HepG2 (cell line): Measurements from ENCODE around the gene FAM111B. TPM values are rescaled to one million over a fixed set of nuclear protein-coding genes. Genes with fewer than 3 reads are reported as not detected.

ENCODE experiments used
- AKAP8 ChIP-seq: sonication (generic); formaldehyde crosslinking; IDR thresholded peaks from 2 replicates; pipeline ENCODE4 v1.5.1; 2020; ENCODE audit warnings: mild to moderate bottlenecking, missing genetic modification reagents
- ATF5 ChIP-seq: sonication (generic); formaldehyde crosslinking; IDR thresholded peaks from 2 replicates; pipeline ENCODE4 v1.4.0; 2020; ENCODE audit warnings: mild to moderate bottlenecking, low read depth, missing genetic modification reagents
- BCLAF1 ChIP-seq: fragments of 450-650 bp; IDR thresholded peaks from 2 replicates; pipeline ENCODE4 v1.6.1; 2017; ENCODE audit warnings: mild to moderate bottlenecking
- GPBP1L1 ChIP-seq: sonication (generic); formaldehyde crosslinking; IDR thresholded peaks from 2 replicates; pipeline ENCODE4 v1.5.0; 2020; ENCODE audit warnings: mild to moderate bottlenecking, missing genetic modification reagents
- RNF219 ChIP-seq: sonication (generic); formaldehyde crosslinking; IDR thresholded peaks from 2 replicates; pipeline ENCODE4 v1.5.0; 2020; ENCODE audit warnings: mild to moderate bottlenecking, missing genetic modification reagents
- SPEN ChIP-seq: sonication (generic); formaldehyde crosslinking; IDR thresholded peaks from 2 replicates; pipeline ENCODE4 v1.5.1; 2020; ENCODE audit warnings: low read depth, mild to moderate bottlenecking, missing genetic modification reagents
- YY1 ChIP-seq: IDR thresholded peaks from 2 replicates; pipeline ENCODE4 v1.6.1; 2011; ENCODE audit warnings: low read length, low read depth, moderate library complexity, mild to moderate bottlenecking; ENCODE audit not compliant: insufficient read depth, insufficient replicate concordance
- ZBTB40 ChIP-seq, 2 experiments: fragments of 450-650 bp in 1 of 2; sonication (generic) in 1 of 2; formaldehyde crosslinking in 1 of 2; IDR thresholded peaks; 2 replicates each; pipeline versions ENCODE4 v1.6.1 to v1.8.0; 2016 to 2022; ENCODE audit warnings: antibody characterized with exemption in 1 of 2, mild to moderate bottlenecking in 1 of 2, missing genetic modification reagents in 1 of 2
- ZNF543 ChIP-seq: sonication (generic); formaldehyde crosslinking; IDR thresholded peaks from 2 replicates; pipeline ENCODE4 v1.4.0; 2020; ENCODE audit warnings: mild to moderate bottlenecking, missing genetic modification reagents
- polyA plus RNA-seq, 8 experiments: library from polyadenylated mRNA; depleted of rRNA in 3 of 8; stranded (reverse) in 7 of 8; unstranded in 1 of 8; fragments of >200 nt; fragmentation: Illumina TruSeq in 4 of 8; extraction: Trizol in 4 of 8; gene quantifications; 2 replicates each; pipeline versions ENCODE4 v1.2.1 to v1.2.3, GENCODE V29; 2011 to 2016; ENCODE audit warnings: low read depth in 4 of 8, missing spikeins in 1 of 8, mixed read lengths in 1 of 8; ENCODE audit not compliant: insufficient read depth in 1 of 8
- total RNA-seq, 5 experiments: library from RNA; depleted of rRNA; stranded (reverse); fragments of >200 nt; fragmentation: Illumina TruSeq; extraction: Trizol; gene quantifications; 2 replicates each; pipeline ENCODE4 v1.2.3, GENCODE V29; 2016; ENCODE audit warnings: low read depth in 1 of 5

FAM111B gene
- total and polyA plus RNA-seq, 2 of the 13 experiments (the other 11 are each of a cell fraction or from before 2014, with no cell fraction given) = 1.6 to 28.2 TPM

- TF ChIP-seq BCLAF1 = no peak
- TF ChIP-seq YY1 = peak; percentile 23
- no peak for TF ChIP-seq GPBP1L1 (CRISPR knock-in tag)
- no peak for TF ChIP-seq RNF219
- no peak; the same call in 1 of the 2 replicates for TF ChIP-seq SPEN
- TF ChIP-seq ATF5 (CRISPR knock-in tag) = no peak
- TF ChIP-seq ZNF543 (CRISPR knock-in tag) = peak; percentile 51
- TF ChIP-seq ZBTB40 (IDR thresholded peaks at IDR 0.05) = no peak
- no peak for TF ChIP-seq ZBTB40 (CRISPR knock-in tag; IDR thresholded peaks at IDR 0.05)
- TF ChIP-seq AKAP8 (CRISPR knock-in tag) = no peak
Observed at GRCh38 chr11:59142530-59143507, 35.8 kb downstream of the FAM111B start, which contains the start of gene FAM111A (continued).
